A549 treated with dexamethasone at 1 μM for 4 hours (cell line): Measurements from ENCODE around the gene WEE1. TPM values are rescaled to one million over a fixed set of nuclear protein-coding genes. Genes with fewer than 3 reads are reported as not detected.

Experiments used
- total RNA-seq: library from RNA; stranded (reverse); fragments of 200-300 nt; extraction: Qiagen RNA extraction; gene quantifications from 5 replicates; pipeline ENCODE4 v1.2.3, GENCODE V29; 2022

WEE1 gene
- 18.1 to 23.6 TPM (median 21.1 TPM) in 5 replicates for total RNA-seq

GRCh38 chr11:9573052-9573774, at the start of gene WEE1:
TSS of gene WEE1 (plus strand) at chr11:9573670. CDS start at chr11:9573934, 264 bp downstream.

Other genes starting within 250 kb of the WEE1 start
- 85.5 to 123 TPM (median 108 TPM) in 5 replicates for gene IPO7, start 189.0 kb upstream of the WEE1 start, total RNA-seq
- 9.9 to 11.5 TPM (median 10.3 TPM) in 5 replicates for gene ZNF143, start 112.7 kb upstream of the WEE1 start, total RNA-seq
- gene SWAP70, start 90.4 kb downstream of the WEE1 start, total RNA-seq = 26.6 to 32.2 TPM (median 30.3 TPM) in 5 replicates